Activated CD4-positive, alpha-beta T cell treated with anti-CD3 and anti-CD28 coated beads for 4 hours (primary cell): ENCODE data around the gene SLC2A4.

Experiments
- DNase-seq, 2 donors: peaks; one replicate each; pipeline ENCODE4 v3.0.0-alpha.2; 2020

Gene SLC2A4

DNA sequence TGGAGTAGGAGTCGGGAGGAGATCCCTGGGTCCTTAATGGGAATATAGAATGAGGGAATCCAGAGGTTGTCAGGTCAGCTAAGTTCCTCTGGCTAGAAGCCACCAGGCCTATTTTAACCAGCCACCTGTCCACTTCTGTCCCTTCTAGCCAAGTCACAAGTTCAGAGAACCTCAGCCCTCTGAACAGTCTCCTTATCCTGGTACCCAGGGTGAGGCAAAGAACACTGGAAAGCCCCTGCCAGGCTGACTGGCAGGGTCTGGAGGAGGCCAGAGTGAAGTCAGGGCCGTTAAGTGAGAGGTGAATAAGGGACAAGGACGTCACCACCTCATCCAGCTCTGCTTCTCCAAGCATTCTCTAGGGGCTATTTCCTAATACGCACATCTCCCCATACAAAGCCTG is 32.7 kb upstream of the SLC2A4 start:
- no peak for DNase-seq

DNA sequence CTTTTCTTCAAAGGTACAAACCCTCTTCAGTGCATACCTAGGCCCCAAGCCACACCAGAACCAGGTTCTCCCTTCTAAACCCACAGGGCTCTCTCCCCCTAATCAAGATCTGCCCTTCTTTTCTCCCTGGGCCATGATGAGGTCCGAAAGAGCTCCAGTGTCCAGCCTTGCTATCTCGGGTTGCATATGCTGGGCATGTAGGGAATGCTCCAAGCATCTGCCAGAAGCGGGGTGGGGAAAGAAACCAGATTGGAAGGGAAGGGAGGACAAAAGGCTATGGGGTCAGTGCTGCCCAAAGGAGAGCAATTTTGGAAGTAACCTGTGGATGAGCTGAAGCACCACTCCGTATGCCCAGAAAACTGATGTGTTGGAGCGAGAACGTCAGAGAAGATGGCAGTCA is 32.3 kb upstream of the SLC2A4 start:
- no peak for DNase-seq

DNA sequence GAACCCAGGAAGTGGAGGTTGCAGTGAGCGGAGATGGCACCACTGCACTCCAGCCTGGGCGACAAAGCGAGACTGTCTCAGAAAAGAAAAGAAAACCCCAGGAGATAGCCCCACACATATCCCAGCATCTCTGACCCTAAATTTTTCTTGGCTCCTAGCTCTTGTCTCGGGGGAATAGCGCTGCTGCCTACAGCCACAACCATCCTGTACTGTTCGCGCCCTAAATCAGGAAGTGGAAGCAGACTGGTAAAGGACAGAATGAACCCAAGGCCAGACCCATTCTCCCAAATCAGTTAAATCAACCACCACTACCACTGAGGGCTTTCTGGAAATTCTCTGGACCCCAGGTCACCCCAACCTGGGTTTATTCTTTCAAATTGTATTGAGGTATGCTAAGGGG is 31.7 kb upstream of the SLC2A4 start:
- no peak for DNase-seq

DNA sequence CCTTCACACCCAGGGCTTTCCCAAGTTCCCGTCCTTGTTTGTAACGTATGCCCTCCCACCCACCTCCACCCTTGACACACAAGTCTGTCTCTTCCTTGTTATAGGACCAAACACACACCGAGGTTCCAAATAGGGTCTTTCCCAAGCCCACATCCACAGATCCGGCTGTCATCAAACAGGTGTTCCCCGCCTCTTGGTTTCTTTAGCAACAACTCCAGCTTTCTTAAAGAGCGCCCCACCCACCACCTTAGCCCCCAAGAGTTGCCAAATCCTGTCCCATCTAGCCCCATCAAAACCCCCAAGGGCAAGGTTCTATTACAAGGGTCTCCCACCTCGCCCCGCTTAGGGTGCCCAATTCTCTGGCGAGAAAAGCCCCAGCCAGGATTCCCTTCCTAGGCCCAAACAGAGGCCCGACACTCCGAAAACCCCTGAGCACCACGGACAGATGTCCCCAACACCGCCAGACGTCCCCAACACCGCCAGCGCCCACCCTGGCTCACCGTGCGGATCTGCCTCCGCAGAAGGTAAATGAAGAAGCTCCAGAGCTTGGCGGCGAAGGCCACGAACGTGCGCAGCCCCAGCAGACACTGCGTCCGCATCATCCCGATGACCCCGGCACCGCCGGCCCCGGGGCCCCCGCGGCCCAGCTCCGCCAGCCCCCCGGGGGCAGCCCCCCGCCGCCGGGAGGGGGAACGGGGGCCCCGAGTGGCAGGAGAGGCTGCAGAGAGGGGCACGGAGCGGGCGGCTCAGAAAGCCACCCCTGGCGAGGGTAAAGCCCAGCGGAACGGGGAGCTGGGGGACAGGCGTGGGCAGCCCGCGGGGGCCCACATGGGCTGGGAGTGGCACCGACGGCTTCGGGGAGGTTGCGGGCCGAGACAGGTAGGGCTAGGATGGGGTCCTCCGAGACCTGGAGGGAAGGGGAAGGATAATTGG is 30.6 kb upstream of the SLC2A4 start:
- DNase-seq = no peak

DNA sequence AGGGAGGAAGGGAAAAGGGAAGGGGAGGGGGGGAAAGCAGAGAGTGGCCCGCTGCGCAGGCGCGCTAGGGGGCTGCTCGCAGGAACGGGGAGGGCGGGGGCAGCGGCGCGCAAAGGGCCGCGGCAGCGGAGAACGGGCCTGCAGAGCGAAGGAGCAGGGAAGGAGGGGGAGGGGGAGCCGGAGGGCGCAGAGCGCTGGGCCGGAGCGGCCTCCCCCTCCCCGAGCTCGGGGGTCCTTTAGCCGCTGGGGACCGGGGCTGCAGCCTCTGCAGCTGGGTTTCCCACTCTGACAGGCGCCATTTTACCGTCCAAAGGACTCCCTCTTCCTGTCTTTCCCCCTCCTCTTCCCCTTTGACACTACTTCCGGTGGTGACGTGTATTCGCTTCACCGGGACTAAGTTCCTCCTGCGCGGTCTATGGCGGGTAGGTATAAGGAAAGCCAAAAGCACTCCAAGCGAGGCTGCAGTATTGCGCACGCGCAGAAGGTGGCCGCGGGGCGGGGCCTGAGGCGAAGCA is 29.8 kb upstream of the SLC2A4 start, which contains the start of gene CTDNEP1:
TSS of gene CTDNEP1 (minus strand) at position 74 of the 515 bp plus-strand sequence. CDS start 438 bp downstream, outside the sequence.
- DNase-seq = peak; percentile 99

DNA sequence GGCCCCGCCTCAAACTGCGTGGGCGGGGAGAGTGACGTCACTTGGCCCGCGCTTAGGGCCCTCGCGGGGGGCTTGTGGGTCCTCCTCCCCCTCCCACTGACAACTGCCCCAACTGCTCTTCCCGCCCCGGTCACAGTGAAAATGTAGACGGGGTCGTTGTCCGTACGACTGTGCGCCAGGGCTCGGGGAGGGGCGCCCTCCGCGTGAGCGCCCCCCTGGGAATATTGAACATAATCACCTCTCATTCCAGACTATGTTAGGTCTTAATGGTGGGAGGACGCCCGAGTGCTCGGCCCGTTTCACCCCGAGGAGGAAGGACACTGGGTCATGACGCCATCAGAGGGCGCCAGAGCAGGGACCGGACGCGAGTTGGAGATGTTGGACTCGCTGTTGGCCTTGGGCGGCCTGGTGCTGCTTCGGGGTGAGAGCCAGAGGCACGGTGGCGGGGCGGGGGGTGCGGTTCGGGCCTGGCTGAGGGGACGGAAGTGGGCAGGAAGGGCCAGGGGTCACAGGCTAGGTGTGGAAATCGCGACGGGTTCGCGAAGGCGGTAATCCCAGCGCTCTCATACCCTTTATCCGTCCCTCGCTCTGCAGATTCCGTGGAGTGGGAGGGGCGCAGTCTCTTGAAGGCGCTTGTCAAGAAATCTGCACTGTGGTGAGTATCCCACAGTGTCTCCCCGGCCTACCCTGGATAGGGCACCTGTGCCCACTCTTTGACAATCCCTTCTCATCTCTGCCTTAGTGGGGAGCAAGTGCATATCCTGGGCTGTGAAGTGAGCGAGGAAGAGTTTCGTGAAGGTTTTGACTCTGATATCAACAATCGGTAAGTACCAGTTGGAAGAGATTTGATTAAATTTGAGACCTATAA is 29.1 kb upstream of the SLC2A4 start, which contains the start of gene ELP5:
TSS of gene ELP5 (plus strand) at position 40 of the 868 bp plus-strand sequence. CDS start at position 376, 336 bp downstream.
- DNase-seq = peak; percentile 80 to 81

DNA sequence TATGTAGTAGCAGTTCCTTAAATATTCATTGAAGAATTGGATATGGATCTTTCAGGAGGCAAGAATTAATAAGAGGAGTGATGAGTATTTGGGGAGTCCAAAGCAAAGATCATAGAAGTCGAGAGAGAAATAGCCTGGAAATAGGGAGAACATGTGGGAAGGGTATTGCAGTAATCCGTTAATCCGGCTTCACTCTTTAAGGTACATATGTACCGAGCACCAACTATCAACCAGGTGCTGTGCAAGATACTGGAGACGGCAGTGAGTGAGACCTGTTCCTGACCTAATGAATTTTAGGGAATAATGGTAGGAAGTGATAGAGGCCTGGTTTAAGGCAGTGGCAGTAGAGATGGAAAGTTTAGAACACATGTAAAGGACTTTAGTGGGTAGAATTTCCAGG is 28.4 kb upstream of the SLC2A4 start:
- no peak for DNase-seq

DNA sequence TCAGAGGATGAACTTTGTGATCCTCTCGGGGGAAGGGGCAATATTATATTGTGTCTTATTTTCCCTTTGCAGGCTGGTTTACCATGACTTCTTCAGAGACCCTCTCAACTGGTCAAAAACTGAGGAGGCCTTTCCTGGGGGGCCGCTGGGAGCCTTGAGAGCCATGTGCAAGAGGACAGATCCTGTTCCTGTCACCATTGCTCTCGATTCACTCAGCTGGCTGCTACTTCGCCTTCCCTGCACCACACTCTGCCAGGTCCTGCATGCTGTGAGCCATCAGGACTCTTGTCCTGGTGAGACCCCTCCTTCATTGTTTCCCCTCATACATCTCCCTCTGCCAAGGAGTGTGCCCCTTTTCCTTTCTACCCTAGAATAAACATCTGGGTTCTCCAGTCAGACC is 27.0 kb upstream of the SLC2A4 start:
- no peak for DNase-seq

DNA sequence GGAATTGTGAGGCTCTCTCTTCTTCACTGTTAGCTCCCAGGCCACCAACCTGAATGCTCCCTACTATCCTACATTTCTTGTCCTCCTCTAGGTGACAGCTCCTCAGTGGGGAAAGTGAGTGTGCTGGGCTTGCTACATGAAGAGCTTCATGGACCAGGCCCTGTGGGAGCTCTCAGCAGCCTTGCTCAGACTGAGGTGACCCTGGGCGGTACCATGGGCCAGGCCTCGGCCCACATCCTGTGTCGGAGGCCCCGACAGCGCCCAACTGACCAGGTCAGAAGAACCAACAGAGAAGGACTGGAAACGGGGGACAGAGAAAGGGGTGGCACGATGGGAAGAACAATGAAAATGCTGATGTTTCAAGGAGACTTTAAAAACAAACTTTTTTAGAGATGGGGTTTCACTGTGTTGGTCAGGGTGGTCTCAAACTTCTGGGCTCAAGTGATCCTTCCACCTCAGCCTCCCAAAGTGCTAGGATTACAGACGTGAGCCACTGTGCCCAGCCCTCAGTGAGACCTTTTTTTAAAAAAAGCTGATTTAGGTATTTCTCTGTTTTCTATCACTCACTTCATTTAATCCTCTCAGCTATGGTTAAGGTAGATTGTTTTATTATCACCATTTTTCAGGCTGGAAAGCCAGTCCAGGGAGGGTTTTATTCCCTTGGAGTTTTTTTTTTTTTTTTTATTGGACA is 24.6 kb upstream of the SLC2A4 start:
- no peak for DNase-seq

DNA sequence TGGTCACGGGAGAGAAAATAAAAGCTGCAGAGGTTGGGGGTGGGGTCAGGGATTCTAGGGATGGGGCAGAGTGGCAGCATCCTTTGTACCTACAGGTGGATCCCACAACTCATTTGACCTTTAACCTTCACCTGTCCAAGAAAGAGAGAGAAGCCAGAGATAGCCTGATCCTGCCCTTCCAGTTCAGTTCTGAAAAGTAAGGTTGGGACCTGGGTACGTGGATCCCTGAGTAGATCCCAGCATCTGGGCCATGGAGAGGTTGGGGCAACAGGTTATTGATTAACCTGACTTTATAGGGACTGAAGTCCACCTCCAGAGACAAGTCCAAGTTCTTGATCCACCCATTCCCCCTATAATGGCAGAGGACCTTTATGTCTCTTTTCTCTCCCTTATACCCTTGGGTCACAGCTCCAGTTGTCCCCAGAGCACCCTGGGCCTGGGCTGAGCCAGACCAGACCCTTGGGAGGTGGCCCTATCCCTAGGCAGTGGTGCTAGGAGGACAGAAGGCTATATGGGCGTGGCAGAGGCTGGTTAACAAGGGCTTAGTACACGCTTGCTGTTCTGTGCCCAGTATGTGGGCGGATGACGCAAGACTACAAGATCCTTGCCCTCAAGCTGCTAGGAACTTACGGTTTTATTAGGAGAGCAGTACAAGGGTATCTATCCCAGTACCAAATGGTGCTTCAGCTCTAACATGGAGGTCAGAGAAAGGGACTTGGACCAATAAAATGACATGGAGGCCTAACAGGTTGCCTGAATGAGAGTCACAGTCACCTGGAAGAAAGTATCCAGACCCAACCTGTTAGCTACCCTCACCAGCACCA is 22.6 kb upstream of the SLC2A4 start:
- no peak for DNase-seq

DNA sequence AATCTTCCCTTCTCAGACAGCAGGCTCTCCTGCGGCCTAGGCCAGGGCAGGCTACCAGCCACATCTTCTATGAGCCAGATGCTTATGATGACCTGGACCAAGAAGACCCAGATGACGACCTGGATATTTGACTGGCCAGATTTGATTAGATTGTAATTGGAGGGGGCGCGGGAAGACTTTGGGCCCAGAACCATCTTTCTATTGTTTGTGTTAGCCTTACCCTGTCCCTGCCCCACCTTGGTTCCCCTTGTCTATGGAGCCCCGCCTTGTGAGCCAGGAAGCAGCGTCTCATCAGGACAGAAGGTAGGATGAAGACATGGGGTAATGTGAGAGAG is 22.0 kb upstream of the SLC2A4 start:
- no peak for DNase-seq

DNA sequence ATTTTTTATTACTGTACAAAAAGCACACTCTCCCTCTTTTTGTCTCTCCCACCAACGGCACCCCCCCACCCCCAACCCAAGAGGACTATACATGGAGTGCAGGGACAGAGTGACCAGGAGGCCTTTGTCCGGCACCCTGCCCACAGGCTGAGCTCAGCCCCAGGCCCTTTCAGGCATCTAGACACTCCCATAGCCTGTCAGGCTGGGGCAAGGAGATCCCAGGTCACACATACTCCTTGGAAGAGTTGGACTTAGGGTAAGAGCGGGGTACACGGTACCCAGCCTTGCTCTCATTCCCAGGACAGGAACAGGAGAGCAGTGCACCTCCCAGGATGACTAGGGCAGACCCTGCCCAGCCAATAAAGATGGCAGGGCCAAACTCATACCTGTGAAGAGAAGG is 21.4 kb upstream of the SLC2A4 start:
- DNase-seq = no peak

DNA sequence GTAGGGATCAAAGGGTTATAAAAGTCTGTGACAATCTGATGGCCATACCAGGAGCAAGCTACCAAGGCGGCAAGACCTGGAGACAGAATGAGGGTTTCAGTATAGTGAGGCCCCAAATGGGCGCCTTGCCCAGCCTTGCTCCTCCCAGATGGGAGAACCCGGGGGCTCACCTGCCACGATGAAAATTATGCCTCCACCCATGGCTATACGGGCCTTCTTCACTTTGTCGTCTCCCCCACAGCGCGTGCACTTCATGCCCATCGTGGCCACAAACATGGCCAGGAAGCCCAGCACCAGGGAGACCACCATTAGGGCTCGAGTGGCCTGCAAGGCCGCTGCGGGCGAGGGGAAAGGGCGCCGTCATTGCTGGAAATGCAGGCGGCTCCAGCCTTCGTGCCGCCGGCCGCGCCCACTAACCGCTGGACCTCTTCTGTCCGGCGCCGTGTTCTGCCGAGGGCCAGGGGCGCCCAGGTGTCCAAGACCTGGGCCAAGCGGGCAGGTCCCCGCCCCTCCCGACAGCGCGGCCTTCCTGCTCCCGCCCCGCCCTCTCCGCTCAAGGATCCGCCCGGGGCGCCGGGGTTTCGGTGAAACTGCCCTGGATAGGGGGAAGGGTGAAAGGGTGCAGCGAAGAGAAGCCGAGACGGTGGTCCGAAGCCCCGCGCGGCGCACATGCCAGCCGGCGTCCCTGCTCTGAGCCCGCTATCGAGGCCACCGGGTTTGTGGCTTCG is 20.7 kb upstream of the SLC2A4 start:
- DNase-seq = peak in 1 of 2 donors; percentile 32

DNA sequence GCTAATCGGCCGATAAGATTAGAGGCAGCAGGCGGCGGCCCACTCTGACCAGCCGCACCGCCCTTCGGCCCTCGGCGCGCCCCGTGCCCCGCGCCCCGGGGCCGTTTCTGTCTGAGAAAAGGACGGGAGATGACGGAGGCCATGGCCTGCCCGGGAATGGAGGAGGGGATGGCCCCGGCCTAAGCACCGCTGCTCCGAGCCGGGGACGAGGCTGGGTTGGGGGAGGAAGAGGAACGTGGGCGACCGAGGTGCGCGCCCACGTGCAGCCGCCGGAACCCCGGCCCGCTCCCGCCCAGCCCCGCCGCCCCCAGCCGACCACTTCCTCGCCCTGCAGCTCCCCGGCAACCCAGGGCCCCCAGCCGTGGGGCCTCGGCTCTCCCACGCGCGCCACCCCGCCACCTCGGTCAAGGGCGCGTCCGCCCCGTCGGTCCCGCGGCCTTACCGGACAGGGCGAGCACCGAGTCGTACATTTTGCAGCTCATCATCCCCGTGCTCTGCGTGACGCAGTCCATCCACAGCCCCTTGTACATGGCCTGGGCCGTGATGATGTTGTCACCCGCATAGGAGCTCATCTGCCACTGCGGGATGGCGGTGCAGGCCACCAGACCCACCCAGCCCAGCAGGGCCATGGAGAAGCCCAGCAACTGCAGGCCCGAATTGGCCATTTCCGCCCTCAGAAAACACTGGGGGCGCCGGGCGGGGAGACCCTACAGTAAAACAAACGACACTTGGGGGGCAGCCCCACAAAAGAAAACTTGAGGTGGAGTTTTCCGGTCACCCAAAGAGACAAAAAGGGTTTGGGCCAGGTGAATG is 19.9 kb upstream of the SLC2A4 start:
- DNase-seq = peak; percentile 36 to 60

DNA sequence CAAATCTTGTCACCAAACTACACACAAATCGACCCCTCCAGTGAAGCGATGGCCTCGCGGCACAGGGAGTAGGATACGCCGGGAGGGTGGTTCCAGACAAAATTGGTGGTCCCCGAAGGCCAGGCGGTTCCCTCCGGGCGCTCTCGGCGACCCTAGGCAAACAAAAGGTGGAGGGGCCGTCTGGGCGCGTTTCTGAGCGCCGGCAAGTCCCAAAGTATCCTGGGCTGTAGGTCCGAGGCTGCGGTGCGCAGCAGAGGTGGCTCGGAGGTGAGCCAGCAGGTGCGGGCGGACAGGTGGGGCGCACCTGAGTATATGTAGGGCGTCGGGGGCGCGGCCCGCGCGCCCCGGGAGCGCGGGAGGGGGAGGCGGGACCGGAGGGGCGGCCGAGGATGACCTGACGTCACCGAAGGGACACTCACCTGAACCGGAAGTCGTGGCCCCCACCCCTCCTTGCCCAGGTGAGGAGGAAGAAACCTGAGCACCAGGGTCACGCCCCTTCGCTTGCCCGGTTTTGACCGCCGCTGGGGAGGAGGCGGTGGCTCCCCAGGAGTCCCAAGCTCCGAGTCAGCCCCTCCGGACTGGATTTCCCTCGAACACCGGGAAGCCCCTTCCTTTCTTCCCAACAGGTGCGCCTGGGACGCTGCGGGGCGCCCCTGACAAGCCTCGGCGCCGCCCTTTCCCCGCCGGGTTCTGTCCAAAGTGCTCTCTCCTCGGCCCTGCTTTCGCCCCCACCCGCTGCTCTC is 19.2 kb upstream of the SLC2A4 start, which contains the start of gene CLDN7:
TSS of gene CLDN7 (minus strand) at position 287 of the 743 bp plus-strand sequence. CDS start 435 bp downstream, outside the sequence.
- DNase-seq = no peak

DNA sequence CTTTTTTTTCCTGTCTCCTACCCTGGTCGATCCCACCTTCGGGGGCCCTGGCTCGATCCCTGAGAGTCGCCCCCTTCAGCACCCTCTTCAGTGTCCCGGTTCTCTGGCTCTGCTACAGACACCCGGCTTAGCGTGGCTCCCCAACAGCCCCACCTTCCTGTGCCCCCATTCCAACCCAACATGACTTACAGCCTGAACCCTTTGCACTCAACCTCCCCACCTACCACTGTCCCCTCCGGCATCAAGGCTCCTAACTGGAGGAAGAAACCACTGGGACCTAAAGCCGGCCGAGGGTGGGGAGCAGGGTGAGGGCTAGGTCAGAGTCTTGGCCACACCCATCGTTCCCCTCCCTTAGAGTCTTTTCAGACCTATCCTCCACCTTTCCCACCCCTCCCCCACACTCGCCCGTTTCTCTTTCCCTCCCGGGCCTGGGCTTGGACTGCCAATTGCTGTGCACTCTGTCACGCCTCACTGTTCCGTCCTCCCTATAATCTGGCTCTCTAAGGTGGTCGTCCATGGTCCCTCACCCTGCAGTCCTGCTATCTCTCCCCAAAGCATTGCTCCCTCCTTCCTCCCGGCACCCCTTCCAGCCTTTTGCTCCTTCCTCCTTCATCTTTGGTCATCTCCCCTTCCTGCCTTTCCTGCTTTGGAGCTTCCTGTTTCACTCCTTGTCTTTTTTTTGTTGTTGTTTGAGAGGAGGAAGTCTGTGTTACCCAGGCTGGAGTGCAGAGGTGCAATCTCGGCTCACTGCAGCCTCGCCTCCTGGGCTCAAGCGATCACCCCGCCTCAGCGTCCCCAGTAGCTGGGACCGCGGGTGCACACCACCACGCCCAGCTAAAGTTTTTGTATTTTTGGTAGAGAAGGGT is 18.4 kb upstream of the SLC2A4 start:
- DNase-seq = no peak

DNA sequence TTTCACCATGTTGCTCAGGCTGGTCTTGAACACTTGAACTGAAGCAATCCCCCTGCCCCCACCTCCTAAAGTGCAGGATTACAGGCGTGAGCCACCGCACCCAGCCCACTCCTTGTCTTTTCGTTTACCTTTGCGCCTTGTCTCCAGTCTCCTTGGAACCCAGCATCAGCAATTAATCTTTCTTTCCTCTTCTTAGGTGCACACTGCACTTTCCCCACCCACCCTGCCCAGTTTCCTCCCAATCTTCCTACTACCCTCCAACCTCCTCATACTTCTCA is 17.8 kb upstream of the SLC2A4 start:
- DNase-seq = no peak

DNA sequence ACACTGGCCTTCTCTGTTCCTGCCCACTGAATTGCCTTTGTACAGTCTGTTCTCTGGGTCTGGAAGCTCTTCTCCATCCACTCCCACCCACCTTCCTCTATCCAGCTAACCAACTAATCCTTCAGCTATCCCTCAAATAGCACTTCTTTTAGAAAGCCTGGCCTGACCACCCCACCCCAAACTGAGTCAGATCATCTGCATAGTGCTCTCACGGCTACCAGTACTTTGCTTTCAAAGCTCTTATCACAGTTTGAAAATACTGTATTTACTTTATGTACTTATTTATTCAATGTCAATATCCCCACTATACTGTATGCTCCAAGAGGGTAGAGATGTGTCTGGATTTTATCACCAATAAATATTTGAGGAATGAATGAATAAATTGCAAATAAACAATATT is 14.7 kb upstream of the SLC2A4 start:
- no peak for DNase-seq

DNA sequence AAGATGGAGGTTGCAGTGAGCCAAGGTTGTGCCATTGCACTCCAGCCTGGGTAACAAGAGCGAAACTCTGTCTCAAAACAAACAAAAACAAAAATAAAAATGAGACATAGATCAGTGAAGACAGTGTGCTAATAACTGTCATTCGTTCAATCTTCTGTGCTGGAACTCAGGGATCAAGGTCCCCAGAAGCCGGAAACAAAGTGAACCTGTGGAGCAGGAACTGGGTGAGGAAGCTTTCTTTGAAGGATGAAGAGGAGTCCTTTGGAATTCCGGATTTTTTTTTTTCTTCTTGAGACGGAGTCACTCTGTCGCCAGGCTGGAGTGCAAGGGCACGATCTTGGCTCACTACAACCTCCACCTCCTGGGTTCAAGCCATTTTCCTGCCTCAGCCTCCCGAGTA is 2.1 kb upstream of the SLC2A4 start:
- DNase-seq = no peak
